SH-SY5Y (cell line): Measurements from ENCODE around the gene PRDM15.

Experiments used
- GATA2 ChIP-seq: IDR thresholded peaks from 2 replicates; pipeline ENCODE4 v1.6.1; 2011; ENCODE audit warnings: mild to moderate bottlenecking, low read depth, low read length
- GATA3 ChIP-seq: IDR thresholded peaks from 2 replicates; pipeline ENCODE4 v1.6.1; 2011; ENCODE audit warnings: low read depth, mild to moderate bottlenecking, low read length, moderate library complexity

DNA sequence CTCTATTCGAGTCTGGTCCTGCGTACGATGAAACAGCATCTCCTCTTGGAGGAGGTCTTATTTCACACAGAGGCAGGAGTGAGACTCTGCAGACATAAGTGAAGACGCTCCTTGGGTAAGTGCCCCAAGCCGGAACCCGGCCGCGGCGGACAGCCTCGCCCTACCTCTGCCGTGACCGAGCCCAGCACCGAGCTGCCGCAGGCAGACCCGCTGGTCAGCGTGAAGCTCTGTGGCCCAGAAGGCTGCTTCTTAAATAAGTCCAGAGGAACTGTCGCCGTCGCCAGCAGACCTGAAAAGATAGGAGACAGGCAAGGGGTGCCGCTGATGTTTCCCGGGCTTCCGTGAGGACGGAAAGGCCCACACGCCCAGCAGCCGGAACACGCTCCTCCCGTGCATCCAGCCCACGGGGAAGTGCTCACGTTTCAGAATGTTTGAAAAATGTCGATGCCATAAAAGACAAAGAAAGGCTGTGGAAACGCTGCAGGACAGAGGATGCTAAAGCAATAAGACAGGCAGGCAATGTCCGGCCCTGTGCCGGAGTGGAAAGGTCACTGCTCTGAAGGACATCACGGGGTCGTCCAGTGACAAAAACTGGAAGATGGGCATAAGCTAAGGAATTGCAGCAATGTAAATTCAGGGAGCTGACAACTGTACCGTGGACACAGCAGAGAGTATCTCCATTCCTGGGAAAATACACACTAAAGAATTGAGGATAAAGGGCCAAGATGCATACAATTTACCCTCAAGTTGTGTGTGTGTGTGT, 28.5 kb upstream of the PRDM15 start:
- TF ChIP-seq GATA2 (no peak), GATA3 (no peak)
